Tibial artery (tissue), 4 donors: ENCODE data around the gene PYGB.

Source experiments
- DNase-seq, 2 donors: peaks; one replicate each; pipeline ENCODE4 v3.0.0-alpha.2; 2019
- H3K27ac ChIP-seq, 2 donors: fragments of 200-600 bp; sonication (generic) in 1 of 2; 1 replicate in 1 of 2; 2 replicates in 1 of 2; pipeline ENCODE4 v1.5.1; 2018 to 2019; ENCODE audit warnings: mild to moderate bottlenecking in 1 of 2
- H3K27me3 ChIP-seq, 2 donors: fragments of 200-600 bp; sonication (generic) in 1 of 2; one replicate each; pipeline versions ENCODE4 v1.5.1 to v1.6.0; 2016 to 2019
- H3K36me3 ChIP-seq, 3 donors: fragments of 200-600 bp; sonication (generic) in 2 of 3; one replicate each; pipeline ENCODE4 v1.5.1; 2016 to 2019; ENCODE audit warnings: mild to moderate bottlenecking in 2 of 3
- H3K4me1 ChIP-seq, 4 donors: fragments of 200-600 bp; sonication (generic) in 2 of 4; 1 replicate in 3 of 4; 2 replicates in 1 of 4; pipeline ENCODE4 v1.5.1; 2016 to 2019
- H3K4me3 ChIP-seq, 2 donors: fragments of 200-600 bp; sonication (generic) in 1 of 2; 1 replicate in 1 of 2; 2 replicates in 1 of 2; pipeline ENCODE4 v1.5.1; 2018 to 2019; ENCODE audit warnings: mild to moderate bottlenecking in 2 of 2
- H3K9me3 ChIP-seq, 3 donors: fragments of 200-600 bp; sonication (generic) in 1 of 3; one replicate each; pipeline ENCODE4 v1.5.1; 2016 to 2019
- CTCF ChIP-seq, 2 experiments: fragments of 200-600 bp in 1 of 2; fragments of 450-650 bp in 1 of 2; IDR thresholded peaks; one replicate each; pipeline ENCODE4 v1.5.1; 2017 to 2019; ENCODE audit warnings: antibody characterized with exemption in 2 of 2, mild to moderate bottlenecking in 1 of 2, moderate library complexity in 1 of 2
- intact Hi-C: fragments of 100-400 bp; cut with DNase I; formaldehyde crosslinking; loops from one replicate; pipeline ENCODE4 v1.15.0; 2023; ENCODE audit warnings: low total_unique reads

PYGB gene

GRCh38 chr20:25254571-25254970 is 6.7 kb downstream of the PYGB start:
- Histone ChIP-seq H3K27me3 (no peaks in the 10 kb centered on the region), H3K27ac (peak overlapping the region; percentile 53 to 66), H3K36me3 (peaks cover 5 to 9% (median 6%) of the 10 kb centered on the region in 3 donors), H3K9me3 (no peaks in the 10 kb centered on the region), H3K4me1 (peaks cover 4 to 89% (median 68%) of the 10 kb centered on the region in 4 donors), H3K4me3 (no peak overlapping the region)
- TF ChIP-seq CTCF (IDR thresholded peaks at IDR 0.05): no peak
- intact Hi-C loops: loop anchor here (5.0 to 10.0 kb wide), 2 partner anchors 197 to 260 kb away; partner anchors contain the start of genes ACSS1 and APMAP
- DNase-seq: no peak

- peak overlapping the region; percentile 53 to 66 for H3K27ac ChIP-seq
- intact Hi-C loops: loop anchor here (5.0 to 10.0 kb wide), 2 partner anchors 198 to 260 kb away; partner anchors contain the start of genes ACSS1 and APMAP
- no peak overlapping the region for H3K4me3 ChIP-seq
- peaks cover 11 to 14% (median 11%) of the 10 kb centered on the region in 3 donors for H3K36me3 ChIP-seq
- H3K9me3 ChIP-seq: no peaks in the 10 kb centered on the region
- DNase-seq: peak; percentile 41 to 86
- no peaks in the 10 kb centered on the region for H3K27me3 ChIP-seq
- peaks cover 4 to 83% (median 64%) of the 10 kb centered on the region in 4 donors for H3K4me1 ChIP-seq
- peak in 1 of 2 experiments; percentile 17 for TF ChIP-seq CTCF (IDR thresholded peaks at IDR 0.05)
Measured at GRCh38 chr20:25254986-25255680, 7.2 kb downstream of the PYGB start.

GRCh38 chr20:25256226-25256859 is 8.5 kb downstream of the PYGB start:
- Histone ChIP-seq H3K4me1 (peaks cover 4 to 71% (median 54%) of the 10 kb centered on the region in 4 donors), H3K27me3 (no peaks in the 10 kb centered on the region), H3K36me3 (peaks cover 22 to 26% (median 24%) of the 10 kb centered on the region in 3 donors), H3K27ac (peak overlapping the region; percentile 53 to 57), H3K4me3 (no peak overlapping the region), H3K9me3 (no peaks in the 10 kb centered on the region)
- no peak for TF ChIP-seq CTCF (IDR thresholded peaks at IDR 0.05)
- DNase-seq: peak in 1 of 2 donors; percentile 62
- intact Hi-C loops: loop anchor here (10.0 kb wide), 1 partner anchor 262 kb away; the partner anchor contains the start of gene APMAP

GRCh38 chr20:25257130-25257529 is 9.2 kb downstream of the PYGB start:
- intact Hi-C loops: loop anchor here (10.0 kb wide), 1 partner anchor 262 kb away; the partner anchor contains the start of gene APMAP
- Histone ChIP-seq H3K4me3 (no peak overlapping the region), H3K27ac (peak overlapping the region in 1 of 2 donors; percentile 3), H3K4me1 (peaks cover 4 to 63% (median 48%) of the 10 kb centered on the region in 4 donors), H3K27me3 (no peaks in the 10 kb centered on the region), H3K9me3 (no peaks in the 10 kb centered on the region), H3K36me3 (peaks cover 28 to 31% (median 29%) of the 10 kb centered on the region in 3 donors)
- no peak for DNase-seq
- TF ChIP-seq CTCF (IDR thresholded peaks at IDR 0.05): no peak

GRCh38 chr20:25257756-25258475 is 10.0 kb downstream of the PYGB start:
- Histone ChIP-seq H3K9me3 (no peaks in the 10 kb centered on the region), H3K36me3 (peaks cover 28 to 31% (median 29%) of the 10 kb centered on the region in 3 donors), H3K4me3 (no peak overlapping the region), H3K27me3 (no peaks in the 10 kb centered on the region), H3K27ac (no peak overlapping the region), H3K4me1 (peaks cover under 1 to 55% (median 40%) of the 10 kb centered on the region in 4 donors)
- no peak for TF ChIP-seq CTCF (IDR thresholded peaks at IDR 0.05)
- DNase-seq: no peak
- intact Hi-C loops: loop anchor here (10.0 kb wide), 1 partner anchor 263 kb away; the partner anchor contains the start of gene APMAP
